HL-60 (cell line): ENCODE results near the gene SLAIN2.

Experiments used
- DNase-seq, 2 experiments: peaks; one replicate each; pipeline ENCODE4 v3.0.0-alpha.2; 2010 to 2020; ENCODE audit warnings: low read depth in 1 of 2, low spot score in 1 of 2
- H3K27ac ChIP-seq: fragments of 250-450 bp; sonication (Bioruptor Pico); replicated peaks from 2 replicates; pipeline ENCODE4 v1.5.1; 2020; ENCODE audit warnings: mild to moderate bottlenecking, moderate library complexity
- H3K27me3 ChIP-seq: fragments of 250-450 bp; sonication (Bioruptor Pico); 2 replicates; pipeline ENCODE4 v1.5.1; 2021; ENCODE audit warnings: mild to moderate bottlenecking, moderate library complexity; ENCODE audit not compliant: insufficient read depth, poor library complexity, severe bottlenecking
- H3K4me3 ChIP-seq: replicated peaks from 2 replicates; pipeline ENCODE4 v1.5.1; 2011; ENCODE audit warnings: mild to moderate bottlenecking, control low read depth, low read length; ENCODE audit not compliant: insufficient read depth
- GABPA ChIP-seq: IDR thresholded peaks from 2 replicates; pipeline ENCODE4 v1.6.1; 2012; ENCODE audit warnings: low read depth
- POLR2AphosphoS5 ChIP-seq: IDR thresholded peaks from 2 replicates; pipeline ENCODE4 v1.6.1; 2012; ENCODE audit warnings: low read depth
- REST ChIP-seq: IDR thresholded peaks from 2 replicates; pipeline ENCODE4 v1.6.1; 2012; ENCODE audit warnings: low read depth; ENCODE audit not compliant: insufficient replicate concordance
- SPI1 ChIP-seq: IDR thresholded peaks from 2 replicates; pipeline ENCODE4 v1.6.1; 2012; ENCODE audit warnings: low read depth, mild to moderate bottlenecking, borderline replicate concordance
- TF ChIP-seq, protein P1 (sequence below): IDR thresholded peaks from one replicate; pipeline ENCODE4 v1.5.1; 2011; ENCODE audit warnings: low read length, control low read depth, inconsistent platforms; ENCODE audit not compliant: insufficient read depth

Gene SLAIN2

DNA sequence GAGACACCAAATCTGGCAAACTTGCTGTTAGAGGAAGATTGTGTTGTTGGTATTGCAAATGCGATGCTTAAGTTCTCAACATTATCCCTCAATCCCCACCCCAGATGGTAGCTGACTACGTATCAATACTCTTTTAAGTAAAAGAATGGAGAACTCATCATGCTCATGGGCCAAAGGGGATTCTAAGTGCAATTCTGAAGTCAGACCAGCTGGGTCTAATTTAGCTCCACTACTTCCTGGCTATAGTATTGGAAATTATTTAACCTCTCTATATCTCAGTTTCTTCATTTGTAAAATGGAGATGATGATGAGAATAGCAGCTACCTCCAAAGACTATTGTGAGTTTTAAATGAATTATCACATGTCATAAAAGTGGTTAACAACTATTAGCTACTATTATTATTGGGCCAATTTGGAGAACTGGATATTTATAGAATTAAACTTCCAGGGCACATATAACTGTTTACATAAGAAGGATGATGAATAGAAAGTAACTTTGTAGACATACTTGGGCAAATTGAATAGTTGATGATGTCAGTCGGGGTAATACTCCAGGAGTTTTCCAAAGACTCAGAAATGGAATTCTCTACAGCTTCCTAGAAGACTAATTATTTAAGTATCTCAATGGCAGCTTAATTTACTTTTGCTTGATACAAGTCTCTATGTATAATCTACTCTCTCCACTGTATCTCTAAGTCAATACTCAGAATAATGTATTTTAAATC is 5.0 kb upstream of the SLAIN2 start:
- Histone ChIP-seq H3K4me3 (no peak overlapping the region), H3K27me3 (no peaks in the 10 kb centered on the region), H3K27ac (no peak overlapping the region)
- no peak for TF ChIP-seq GABPA
- no peak for DNase-seq

DNA sequence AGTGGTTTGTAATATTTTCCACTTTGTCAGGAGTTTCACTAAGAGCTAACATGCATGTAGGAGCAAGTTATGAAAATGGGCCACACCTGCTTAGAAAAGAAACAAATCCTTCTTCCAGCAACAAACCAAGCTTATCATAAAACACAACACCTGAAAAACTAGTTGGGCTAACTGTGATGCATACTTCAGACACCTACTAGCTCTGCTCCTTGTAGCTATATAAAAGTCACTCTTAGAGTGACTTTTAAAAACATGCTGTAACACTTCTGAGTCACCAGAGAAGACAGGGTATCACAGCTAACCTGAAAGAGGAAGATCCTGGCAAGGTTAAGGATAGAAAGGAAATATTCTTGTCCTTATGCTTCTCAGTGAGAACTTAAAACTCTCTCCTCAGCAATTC is 3.6 kb upstream of the SLAIN2 start:
- Histone ChIP-seq H3K4me3 (no peak overlapping the region), H3K27ac (no peak overlapping the region), H3K27me3 (no peaks in the 10 kb centered on the region)
- no peak for DNase-seq
- TF ChIP-seq SPI1 (no peak), POLR2AphosphoS5 (no peak), REST (no peak), GABPA (no peak)
- TF ChIP-seq, protein P1, sequence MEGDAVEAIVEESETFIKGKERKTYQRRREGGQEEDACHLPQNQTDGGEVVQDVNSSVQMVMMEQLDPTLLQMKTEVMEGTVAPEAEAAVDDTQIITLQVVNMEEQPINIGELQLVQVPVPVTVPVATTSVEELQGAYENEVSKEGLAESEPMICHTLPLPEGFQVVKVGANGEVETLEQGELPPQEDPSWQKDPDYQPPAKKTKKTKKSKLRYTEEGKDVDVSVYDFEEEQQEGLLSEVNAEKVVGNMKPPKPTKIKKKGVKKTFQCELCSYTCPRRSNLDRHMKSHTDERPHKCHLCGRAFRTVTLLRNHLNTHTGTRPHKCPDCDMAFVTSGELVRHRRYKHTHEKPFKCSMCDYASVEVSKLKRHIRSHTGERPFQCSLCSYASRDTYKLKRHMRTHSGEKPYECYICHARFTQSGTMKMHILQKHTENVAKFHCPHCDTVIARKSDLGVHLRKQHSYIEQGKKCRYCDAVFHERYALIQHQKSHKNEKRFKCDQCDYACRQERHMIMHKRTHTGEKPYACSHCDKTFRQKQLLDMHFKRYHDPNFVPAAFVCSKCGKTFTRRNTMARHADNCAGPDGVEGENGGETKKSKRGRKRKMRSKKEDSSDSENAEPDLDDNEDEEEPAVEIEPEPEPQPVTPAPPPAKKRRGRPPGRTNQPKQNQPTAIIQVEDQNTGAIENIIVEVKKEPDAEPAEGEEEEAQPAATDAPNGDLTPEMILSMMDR = no peak

- no peak overlapping the region for H3K4me3 ChIP-seq
- no peaks in the 10 kb centered on the region for H3K27me3 ChIP-seq
- TF ChIP-seq GABPA = no peak
- TF ChIP-seq, protein P1 = no peak
- no peak for TF ChIP-seq REST
- no peak for TF ChIP-seq POLR2AphosphoS5
- TF ChIP-seq SPI1 = no peak
- peak overlapping the region; percentile 94 for H3K27ac ChIP-seq
- DNase-seq = no peak
Observed at GRCh38 chr4:48339642-48340041, 1.7 kb upstream of the SLAIN2 start.

GRCh38 chr4:48340276-48340964 is 909 bp upstream of the SLAIN2 start:
- Histone ChIP-seq H3K4me3 (peak overlapping the region; percentile 33), H3K27me3 (no peaks in the 10 kb centered on the region), H3K27ac (peak overlapping the region; percentile 94)
- DNase-seq = peak; percentile 32 to 53
- TF ChIP-seq SPI1 (peak; percentile 52), GABPA (no peak; the same call in 1 of the 2 replicates), POLR2AphosphoS5 (no peak), REST (no peak)
- TF ChIP-seq, protein P1 = no peak
